ENCODE results near the gene SMC4.

Gene SMC4

GRCh38 chr3:160401291-160402095 is 2.0 kb downstream of the SMC4 start:
- no peak for DNase-seq
- peak overlapping the region; percentile 96 to 97 for H3K4me3 Mint-ChIP-seq
- peaks cover 6 to 11% of the 10 kb centered on the region in 2 donors for H3K27me3 Mint-ChIP-seq
- H3K36me3 Mint-ChIP-seq (ENCODE audit: insufficient read depth) = peaks cover 37% of the 10 kb centered on the region
- H3K9me3 Mint-ChIP-seq = no peaks in the 10 kb centered on the region
- peaks cover 25 to 33% of the 10 kb centered on the region in 2 donors for H3K4me1 Mint-ChIP-seq (ENCODE audit: low read depth in 2 of 2)
- no peak for ATAC-seq (replicated peaks)
- H3K27ac Mint-ChIP-seq = peak overlapping the region; percentile 61 to 72

DNA sequence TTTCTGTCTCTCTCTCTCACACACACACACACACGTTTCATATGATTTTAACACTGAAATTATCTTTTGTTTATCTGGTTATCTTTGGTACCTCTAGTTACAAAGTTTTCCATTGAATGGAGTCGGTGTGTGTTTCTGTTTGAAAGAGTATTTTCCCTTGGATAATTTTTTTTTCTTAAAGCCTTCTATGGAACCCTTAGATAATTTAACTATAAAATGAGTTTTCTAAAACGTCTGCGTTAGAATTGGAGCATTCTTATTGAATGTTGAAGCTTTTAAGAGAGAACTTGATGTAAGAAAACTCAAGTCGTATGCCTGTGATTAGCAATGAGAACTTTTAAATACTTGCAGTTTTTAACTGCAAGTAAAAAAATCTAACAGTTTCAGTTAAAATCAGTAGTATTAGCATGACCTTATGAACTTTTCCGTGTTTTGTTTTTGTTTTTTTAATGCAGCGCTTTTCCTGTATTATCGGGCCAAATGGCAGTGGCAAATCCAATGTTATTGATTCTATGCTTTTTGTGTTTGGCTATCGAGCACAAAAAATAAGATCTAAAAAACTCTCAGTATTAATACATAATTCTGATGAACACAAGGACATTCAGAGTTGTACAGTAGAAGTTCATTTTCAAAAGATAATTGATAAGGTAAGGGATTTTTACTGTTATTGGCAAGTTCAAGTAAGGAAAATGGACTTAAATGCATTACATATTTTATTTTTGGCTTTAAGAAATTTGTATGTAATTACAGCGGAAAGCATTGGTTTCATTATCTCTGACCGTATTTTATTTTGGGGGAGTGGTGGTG is 3.0 kb downstream of the SMC4 start:
- H3K9me3 Mint-ChIP-seq = no peaks in the 10 kb centered on the region
- H3K4me3 Mint-ChIP-seq = peak overlapping the region; percentile 96 to 97
- H3K27me3 Mint-ChIP-seq = peaks cover 6 to 11% of the 10 kb centered on the region in 2 donors
- ATAC-seq (replicated peaks) (no peak), DNase-seq (no peak)
- peaks cover 25 to 33% of the 10 kb centered on the region in 2 donors for H3K4me1 Mint-ChIP-seq (ENCODE audit: low read depth in 2 of 2)
- peak overlapping the region; percentile 10 to 61 for H3K27ac Mint-ChIP-seq
- peaks cover 37% of the 10 kb centered on the region for H3K36me3 Mint-ChIP-seq (ENCODE audit: insufficient read depth)

DNA sequence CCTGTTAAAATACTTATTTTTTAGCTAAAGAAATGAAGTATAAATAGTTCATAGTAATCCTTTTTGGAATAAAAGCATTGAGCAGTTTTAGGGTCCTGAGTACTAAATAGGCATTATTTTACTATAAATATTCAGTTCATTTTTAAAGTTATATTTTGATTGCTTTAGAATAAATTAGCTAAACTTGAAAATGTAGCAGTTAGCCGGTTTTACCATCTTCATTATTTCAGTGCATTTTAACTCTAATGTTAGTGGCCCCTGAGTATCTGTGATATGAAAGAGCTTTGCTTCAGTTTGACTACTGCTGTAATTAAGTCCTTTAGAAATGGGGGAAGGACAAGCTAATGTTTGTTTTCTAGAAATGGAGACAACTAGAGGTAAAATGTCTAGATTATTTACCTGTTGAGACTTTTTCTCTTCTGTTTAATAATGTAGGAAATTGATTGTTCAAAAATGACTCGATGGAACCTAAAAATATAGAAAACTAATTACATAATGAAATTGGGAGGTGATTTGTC is 3.6 kb downstream of the SMC4 start:
- ATAC-seq (replicated peaks) = no peak
- Mint-ChIP-seq H3K9me3 (no peaks in the 10 kb centered on the region), H3K27me3 (peaks cover 6 to 11% of the 10 kb centered on the region in 2 donors), H3K27ac (peak overlapping the region; percentile 10 to 90), H3K36me3 (ENCODE audit: insufficient read depth) (peaks cover 35% of the 10 kb centered on the region), H3K4me1 (ENCODE audit: low read depth in 2 of 2) (peaks cover 25 to 32% of the 10 kb centered on the region in 2 donors), H3K4me3 (peak overlapping the region; percentile 96 to 97)
- DNase-seq = no peak

DNA sequence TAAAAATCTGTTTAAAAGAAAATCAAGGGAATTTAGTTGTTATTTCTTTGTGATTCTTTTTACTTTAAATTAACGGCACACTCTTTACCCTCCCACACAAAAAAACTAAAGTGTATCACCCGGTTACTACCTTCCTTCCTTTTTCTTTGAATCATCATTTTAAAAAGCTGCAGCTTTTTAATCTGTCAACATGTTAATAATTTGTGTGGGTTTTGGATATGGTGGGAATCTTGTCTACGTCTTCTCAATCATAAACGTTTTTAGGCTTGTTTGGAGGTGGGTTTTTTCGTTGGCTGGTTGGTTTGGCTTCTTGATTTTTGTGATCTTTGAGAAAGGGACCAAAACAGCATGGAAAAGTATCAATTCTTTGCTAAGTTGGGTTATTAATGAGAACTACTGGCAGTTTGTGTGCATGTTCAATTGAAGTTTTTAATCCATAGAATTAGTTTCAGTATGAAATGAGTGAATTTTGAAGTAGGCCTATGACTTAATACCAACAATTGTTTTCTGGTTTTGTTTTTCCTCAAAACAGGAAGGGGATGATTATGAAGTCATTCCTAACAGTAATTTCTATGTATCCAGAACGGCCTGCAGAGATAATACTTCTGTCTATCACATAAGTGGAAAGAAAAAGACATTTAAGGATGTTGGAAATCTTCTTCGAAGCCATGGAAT is 4.5 kb downstream of the SMC4 start:
- Mint-ChIP-seq H3K36me3 (ENCODE audit: insufficient read depth) (peaks cover 28% of the 10 kb centered on the region), H3K27ac (peak overlapping the region; percentile 53 to 90), H3K4me3 (peak overlapping the region; percentile 70 to 96), H3K27me3 (peaks cover 6 to 11% of the 10 kb centered on the region in 2 donors), H3K4me1 (ENCODE audit: low read depth in 2 of 2) (peaks cover 19 to 25% of the 10 kb centered on the region in 2 donors), H3K9me3 (no peaks in the 10 kb centered on the region)
- ATAC-seq (replicated peaks) (no peak), DNase-seq (no peak)

DNA sequence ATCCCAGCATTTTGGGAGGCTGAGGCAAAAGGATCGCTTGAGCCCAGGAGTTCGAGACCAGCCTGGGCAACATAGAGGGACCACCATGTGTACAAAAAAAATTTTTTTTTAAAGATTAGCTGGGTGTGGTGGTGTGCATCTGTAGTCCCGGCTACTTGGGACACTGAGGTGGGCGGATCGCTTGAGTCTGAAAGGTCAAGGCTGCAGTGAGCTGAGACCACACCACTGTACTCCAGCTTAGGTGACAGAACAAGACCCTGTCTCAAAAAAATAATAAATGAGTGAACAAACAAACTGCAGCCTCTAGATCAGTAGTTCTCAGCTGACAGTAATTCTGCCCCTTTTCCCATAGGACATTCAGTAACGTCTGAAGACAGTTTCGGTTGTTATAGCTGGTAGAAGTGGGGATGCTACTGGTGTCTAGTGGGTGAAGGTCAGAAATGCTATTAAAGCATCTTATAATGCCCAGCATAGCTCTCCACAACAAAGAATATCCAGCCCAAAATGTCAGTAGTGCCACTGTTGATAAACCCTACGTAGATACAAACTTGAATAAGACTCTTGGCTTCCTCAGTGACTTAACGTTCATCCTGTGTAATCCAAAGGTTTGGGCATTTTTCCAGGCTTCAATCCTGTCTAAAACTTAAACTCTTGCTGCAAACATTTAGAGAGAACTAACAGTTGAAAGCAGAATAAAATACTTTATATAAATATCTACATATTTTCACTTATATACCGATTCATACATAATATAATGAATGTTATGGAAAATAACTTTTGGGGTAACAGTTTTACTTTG is 10.6 kb downstream of the SMC4 start:
- H3K27ac Mint-ChIP-seq = no peak overlapping the region
- no peak overlapping the region for H3K4me3 Mint-ChIP-seq
- peaks cover 0 to 4% of the 10 kb centered on the region in 2 donors for H3K4me1 Mint-ChIP-seq (ENCODE audit: low read depth in 2 of 2)
- H3K27me3 Mint-ChIP-seq = no peaks in the 10 kb centered on the region
- peaks cover 20% of the 10 kb centered on the region for H3K36me3 Mint-ChIP-seq (ENCODE audit: insufficient read depth)
- DNase-seq (no peak), ATAC-seq (replicated peaks) (no peak)
- no peaks in the 10 kb centered on the region for H3K9me3 Mint-ChIP-seq

DNA sequence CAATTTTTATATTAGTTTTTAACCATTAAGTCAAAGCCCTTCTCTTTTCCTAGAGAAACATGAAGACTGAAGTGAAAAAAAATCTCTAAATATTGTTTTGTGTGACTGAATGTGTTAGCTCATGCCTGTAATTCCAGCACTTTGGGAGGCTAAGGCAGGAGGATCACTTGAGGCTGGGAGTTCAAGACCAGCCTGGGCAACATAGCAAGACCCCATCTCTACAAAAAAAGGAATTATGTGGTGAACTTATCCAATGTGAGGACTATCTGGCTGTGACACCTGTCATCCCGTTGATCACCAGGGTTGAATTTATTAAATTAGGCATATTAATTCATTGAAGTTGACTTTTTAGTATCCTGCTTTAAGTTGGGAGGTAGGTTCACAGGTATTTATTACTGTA is 13.0 kb downstream of the SMC4 start:
- no peak for ATAC-seq (replicated peaks)
- no peaks in the 10 kb centered on the region for H3K9me3 Mint-ChIP-seq
- no peak overlapping the region for H3K4me3 Mint-ChIP-seq
- DNase-seq = no peak
- H3K27me3 Mint-ChIP-seq = no peaks in the 10 kb centered on the region
- no peak overlapping the region for H3K27ac Mint-ChIP-seq
- H3K36me3 Mint-ChIP-seq (ENCODE audit: insufficient read depth) = peaks cover 32% of the 10 kb centered on the region
- H3K4me1 Mint-ChIP-seq (ENCODE audit: low read depth in 2 of 2) = peaks cover 3 to 12% of the 10 kb centered on the region in 2 donors

GRCh38 chr3:160413613-160414248 is 14.3 kb downstream of the SMC4 start:
- H3K27ac Mint-ChIP-seq = no peak overlapping the region
- H3K9me3 Mint-ChIP-seq = no peaks in the 10 kb centered on the region
- peaks cover 37% of the 10 kb centered on the region for H3K36me3 Mint-ChIP-seq (ENCODE audit: insufficient read depth)
- peak; percentile 54 to 63 (median 63) for DNase-seq
- peak; percentile 91 for ATAC-seq (replicated peaks)
- no peak overlapping the region for H3K4me3 Mint-ChIP-seq
- H3K4me1 Mint-ChIP-seq (ENCODE audit: low read depth in 2 of 2) = peaks cover 3 to 12% of the 10 kb centered on the region in 2 donors
- H3K27me3 Mint-ChIP-seq = no peaks in the 10 kb centered on the region

DNA sequence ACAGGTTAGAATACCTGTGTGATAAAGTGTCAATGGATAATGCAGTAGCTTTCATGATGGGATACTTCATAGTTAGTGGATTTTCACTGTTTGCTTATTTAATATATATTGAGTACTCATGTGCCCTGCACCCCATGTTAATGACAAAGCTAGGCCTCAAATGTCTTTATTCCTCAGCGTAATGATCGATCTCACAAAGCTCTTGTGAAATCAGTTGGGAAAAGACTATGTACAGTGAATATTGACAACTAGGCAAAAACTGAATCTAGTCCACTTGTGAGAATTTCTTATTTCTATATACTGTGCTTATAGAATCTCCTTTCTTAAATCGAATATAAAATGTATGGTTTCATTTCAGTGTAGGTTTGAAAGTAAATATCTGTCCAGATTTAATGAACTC is 17.9 kb downstream of the SMC4 start:
- DNase-seq (no peak), ATAC-seq (replicated peaks) (no peak)
- H3K36me3 Mint-ChIP-seq (ENCODE audit: insufficient read depth) = peaks cover 54% of the 10 kb centered on the region
- H3K9me3 Mint-ChIP-seq = no peaks in the 10 kb centered on the region
- H3K4me3 Mint-ChIP-seq = no peak overlapping the region
- H3K27ac Mint-ChIP-seq = no peak overlapping the region
- H3K4me1 Mint-ChIP-seq (ENCODE audit: low read depth in 2 of 2) = peaks cover 3 to 8% of the 10 kb centered on the region in 2 donors
- H3K27me3 Mint-ChIP-seq = no peaks in the 10 kb centered on the region

DNA sequence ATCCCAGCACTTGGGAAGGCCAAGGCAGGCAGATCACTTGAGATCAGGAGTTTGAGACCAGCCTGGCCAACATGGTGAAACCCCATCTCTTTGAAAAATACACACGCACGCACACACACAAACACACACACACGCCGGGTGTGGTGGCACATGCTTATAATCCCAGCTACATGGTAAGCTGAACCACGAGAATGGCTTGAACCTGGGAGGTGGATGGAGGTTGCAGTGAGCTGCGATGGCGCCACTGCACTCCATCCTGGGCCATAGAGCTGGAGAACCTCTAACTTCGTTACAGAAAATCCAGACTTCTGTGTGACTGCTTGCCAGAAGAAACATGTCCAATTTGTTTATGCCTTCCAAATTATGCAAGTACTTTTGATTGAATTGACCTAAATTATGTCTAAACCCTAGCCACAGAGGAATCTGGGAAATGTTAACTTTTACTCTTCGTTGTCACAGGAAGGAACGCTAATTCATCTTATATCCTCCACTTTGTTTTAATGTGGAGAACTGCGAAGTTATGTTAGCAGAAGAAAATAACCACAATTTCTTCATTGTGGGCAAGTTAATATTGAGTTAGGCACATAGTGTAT is 28.5 kb downstream of the SMC4 start:
- ATAC-seq (replicated peaks) = no peak
- peaks cover 71% of the 10 kb centered on the region for H3K36me3 Mint-ChIP-seq (ENCODE audit: insufficient read depth)
- H3K27me3 Mint-ChIP-seq = no peaks in the 10 kb centered on the region
- no peaks in the 10 kb centered on the region for H3K9me3 Mint-ChIP-seq
- no peak overlapping the region for H3K4me3 Mint-ChIP-seq
- H3K27ac Mint-ChIP-seq = no peak overlapping the region
- DNase-seq = no peak
- H3K4me1 Mint-ChIP-seq (ENCODE audit: low read depth in 2 of 2) = peaks cover 0 to 1% of the 10 kb centered on the region in 2 donors

DNA sequence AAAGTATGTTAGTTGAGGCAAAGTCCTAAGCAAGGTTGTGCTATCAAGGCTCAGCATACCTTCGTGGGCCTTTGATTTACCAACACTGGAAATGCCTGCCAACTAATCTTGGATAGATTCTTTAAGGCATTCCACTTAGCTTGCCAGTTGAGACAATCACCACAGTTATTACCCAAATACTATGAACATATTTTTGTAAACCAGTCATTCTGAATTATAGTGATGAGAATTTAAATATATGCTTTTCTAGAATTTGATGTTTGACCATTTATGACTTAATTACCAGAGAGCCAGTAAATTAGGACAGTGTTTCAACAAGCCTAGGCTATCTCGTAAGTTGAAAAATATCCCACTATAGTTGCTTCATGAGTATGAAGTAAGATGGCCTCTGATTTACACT is 34.6 kb downstream of the SMC4 start:
- no peaks in the 10 kb centered on the region for H3K9me3 Mint-ChIP-seq

DNA sequence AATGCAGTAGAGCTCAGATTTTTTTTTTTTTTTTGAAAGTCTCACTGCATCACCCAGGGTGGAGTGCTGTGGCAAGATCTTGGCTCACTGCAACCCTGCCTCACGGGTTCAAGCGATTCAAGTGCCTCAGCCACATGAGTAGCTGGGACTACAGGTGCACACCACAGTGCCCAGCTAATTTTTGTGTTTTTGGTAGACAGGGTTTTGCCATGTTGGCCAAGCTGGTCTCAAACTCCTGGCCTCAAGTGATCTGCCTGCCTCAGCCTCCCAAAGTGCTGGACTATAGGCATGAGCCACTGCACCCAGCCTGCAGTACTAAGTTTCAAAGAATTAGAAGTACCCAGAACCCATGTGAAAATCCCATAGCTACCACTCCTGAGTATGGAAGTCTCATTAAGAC is 35.6 kb downstream of the SMC4 start:
- peaks cover 54% of the 10 kb centered on the region for H3K36me3 Mint-ChIP-seq (ENCODE audit: insufficient read depth)
- peaks cover 19 to 29% of the 10 kb centered on the region in 2 donors for H3K4me1 Mint-ChIP-seq (ENCODE audit: low read depth in 2 of 2)
- no peak for DNase-seq
- no peaks in the 10 kb centered on the region for H3K27me3 Mint-ChIP-seq
- H3K4me3 Mint-ChIP-seq = no peak overlapping the region
- no peak overlapping the region for H3K27ac Mint-ChIP-seq
- no peak for ATAC-seq (replicated peaks)
- H3K9me3 Mint-ChIP-seq = no peaks in the 10 kb centered on the region

More for the DNA sequence above, 34.6 kb downstream of the SMC4 start:
- DNase-seq (no peak), ATAC-seq (replicated peaks) (no peak)
- peaks cover 64% of the 10 kb centered on the region for H3K36me3 Mint-ChIP-seq (ENCODE audit: insufficient read depth)
- peaks cover 17 to 29% of the 10 kb centered on the region in 2 donors for H3K4me1 Mint-ChIP-seq (ENCODE audit: low read depth in 2 of 2)
- H3K27ac Mint-ChIP-seq = no peak overlapping the region
- H3K27me3 Mint-ChIP-seq = no peaks in the 10 kb centered on the region
- H3K4me3 Mint-ChIP-seq = no peak overlapping the region

DNA sequence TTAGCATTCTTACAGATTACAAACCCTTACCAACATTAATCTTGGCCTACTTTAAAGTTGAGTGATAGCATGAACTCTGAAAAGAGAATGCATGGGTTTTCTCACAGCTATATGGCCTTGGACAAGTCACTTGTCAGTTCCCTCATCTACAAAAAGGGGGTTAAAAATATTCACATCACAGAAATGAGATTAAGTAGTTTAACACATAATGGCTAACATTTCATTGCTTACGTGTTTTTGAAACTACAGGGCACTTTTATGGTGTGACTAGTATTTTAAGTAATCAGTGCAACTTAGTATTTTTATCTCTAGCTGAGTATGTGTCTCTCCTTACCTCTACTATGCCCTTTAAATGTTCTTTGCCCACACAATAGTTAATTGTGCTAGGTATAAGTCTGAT is 36.3 kb downstream of the SMC4 start:
- H3K27ac Mint-ChIP-seq = peak overlapping the region in 1 of 2 donors; percentile 55

More for the DNA sequence above, 36.3 kb downstream of the SMC4 start:
- Mint-ChIP-seq H3K4me3 (peak overlapping the region in 1 of 2 donors; percentile 17), H3K36me3 (ENCODE audit: insufficient read depth) (peaks cover 53% of the 10 kb centered on the region), H3K4me1 (ENCODE audit: low read depth in 2 of 2) (peaks cover 19 to 29% of the 10 kb centered on the region in 2 donors), H3K9me3 (no peaks in the 10 kb centered on the region), H3K27me3 (no peaks in the 10 kb centered on the region)
- ATAC-seq (replicated peaks) = no peak
- DNase-seq = no peak
